SK-N-SH treated with all-trans-retinoic acid at 6 μM for 48 hours (cell line): Measurements from ENCODE around the gene GCM1.
"Not testable (repeated sequence)": the region's sequence is repeated elsewhere in the genome, so short reads cannot be mapped to it uniquely, and the experiment has no call there.

Experiments
- ATAC-seq: fragments of 200-7000 bp; cut with Tn5 transposase; 3 replicates; pipeline ENCODE4 v1.9.1; 2020; ENCODE audit warnings: mild to moderate bottlenecking, moderate library complexity
- ARNTL ChIP-seq: fragments of 450-650 bp; formaldehyde crosslinking; IDR thresholded peaks from 2 replicates; pipeline ENCODE4 v1.5.0; 2020; ENCODE audit warnings: low read depth, mild to moderate bottlenecking, moderate library complexity, borderline replicate concordance
- BACH2 ChIP-seq: fragments of 250-450 bp; sonication (Bioruptor Pico); IDR thresholded peaks from 2 replicates; pipeline ENCODE4 v1.9.0; 2021; ENCODE audit warnings: mild to moderate bottlenecking, borderline replicate concordance
- CSDC2 ChIP-seq: fragments of 250-450 bp; sonication (Bioruptor Pico); IDR thresholded peaks from 2 replicates; pipeline ENCODE4 v1.5.0; 2020; ENCODE audit warnings: mild to moderate bottlenecking, moderate library complexity
- ESRRG ChIP-seq: fragments of 250-450 bp; sonication (Bioruptor Pico); IDR thresholded peaks from 2 replicates; pipeline ENCODE4 v1.6.1; 2021; ENCODE audit warnings: mild to moderate bottlenecking
- GLIS3 ChIP-seq: fragments of 250-450 bp; sonication (Bioruptor Pico); IDR thresholded peaks from 2 replicates; pipeline ENCODE4 v1.5.0; 2020; ENCODE audit warnings: mild to moderate bottlenecking, moderate library complexity
- ISL1 ChIP-seq: fragments of 250-450 bp; sonication (Bioruptor Pico); IDR thresholded peaks from 2 replicates; pipeline ENCODE4 v2.1.2; 2022; ENCODE audit warnings: mild to moderate bottlenecking, moderate library complexity
- OSR1 ChIP-seq: fragments of 250-450 bp; sonication (Bioruptor Pico); IDR thresholded peaks from 2 replicates; pipeline ENCODE4 v1.8.0; 2022; ENCODE audit warnings: moderate library complexity, mild to moderate bottlenecking, inconsistent platforms
- PPARA ChIP-seq: fragments of 250-450 bp; sonication (Bioruptor Pico); IDR thresholded peaks from 2 replicates; pipeline ENCODE4 v1.5.0; 2020; ENCODE audit warnings: mild to moderate bottlenecking, borderline replicate concordance
- RARB ChIP-seq: fragments of 250-450 bp; sonication (Bioruptor Pico); IDR thresholded peaks from 2 replicates; pipeline ENCODE4 v1.8.0; 2021; ENCODE audit warnings: mild to moderate bottlenecking, moderate library complexity
- SNAI2 ChIP-seq: fragments of 250-450 bp; sonication (Bioruptor Pico); IDR thresholded peaks from 2 replicates; pipeline ENCODE4 v1.5.0; 2020; ENCODE audit warnings: mild to moderate bottlenecking, moderate library complexity
- TCF4 ChIP-seq: fragments of 250-450 bp; sonication (Bioruptor Pico); IDR thresholded peaks from 2 replicates; pipeline ENCODE4 v1.8.0; 2021; ENCODE audit warnings: mild to moderate bottlenecking, moderate library complexity, borderline replicate concordance
- TOX ChIP-seq: fragments of 250-450 bp; sonication (Bioruptor Pico); IDR thresholded peaks from 2 replicates; pipeline ENCODE4 v1.8.0; 2021; ENCODE audit warnings: mild to moderate bottlenecking, moderate library complexity, borderline replicate concordance
- ZC3H10 ChIP-seq: fragments of 250-450 bp; sonication (Bioruptor Pico); IDR thresholded peaks from 2 replicates; pipeline ENCODE4 v1.5.1; 2021; ENCODE audit warnings: mild to moderate bottlenecking, moderate library complexity
- ZFP3 ChIP-seq: fragments of 250-450 bp; sonication (Bioruptor Pico); IDR thresholded peaks from 2 replicates; pipeline ENCODE4 v1.5.0; 2020; ENCODE audit warnings: mild to moderate bottlenecking, moderate library complexity
- ZFP30 ChIP-seq: fragments of 450-650 bp; formaldehyde crosslinking; IDR thresholded peaks from 2 replicates; pipeline ENCODE4 v1.5.0; 2022; ENCODE audit warnings: mild to moderate bottlenecking, moderate library complexity
- ZNF565 ChIP-seq: fragments of 450-650 bp; formaldehyde crosslinking; conservative IDR thresholded peaks from 2 replicates; pipeline ENCODE4 v1.5.0; 2020; ENCODE audit warnings: low read depth, mild to moderate bottlenecking, moderate library complexity
- ZNF70 ChIP-seq: fragments of 450-650 bp; formaldehyde crosslinking; IDR thresholded peaks from 2 replicates; pipeline ENCODE4 v1.5.0; 2020; ENCODE audit warnings: mild to moderate bottlenecking, moderate library complexity
- TF ChIP-seq, protein P1 (sequence below): fragments of 250-450 bp; sonication (Bioruptor Pico); IDR thresholded peaks from 2 replicates; pipeline ENCODE4 v1.5.0; 2020; ENCODE audit warnings: mild to moderate bottlenecking, moderate library complexity
- TF ChIP-seq, protein P2 (sequence below): fragments of 250-450 bp; sonication (Bioruptor Pico); IDR thresholded peaks from 2 replicates; pipeline ENCODE4 v1.5.1; 2020; ENCODE audit warnings: low read depth, mild to moderate bottlenecking, moderate library complexity
- TF ChIP-seq, protein P3 (sequence below): fragments of 250-450 bp; sonication (Bioruptor Pico); IDR thresholded peaks from 2 replicates; pipeline ENCODE4 v1.8.0; 2020; ENCODE audit warnings: mild to moderate bottlenecking, moderate library complexity, borderline replicate concordance
- TF ChIP-seq, protein P4 (sequence below): fragments of 250-450 bp; sonication (Bioruptor Pico); IDR thresholded peaks from 2 replicates; pipeline ENCODE4 v1.8.0; 2021; ENCODE audit warnings: low read depth, mild to moderate bottlenecking, moderate library complexity, borderline replicate concordance

The GCM1 gene

DNA sequence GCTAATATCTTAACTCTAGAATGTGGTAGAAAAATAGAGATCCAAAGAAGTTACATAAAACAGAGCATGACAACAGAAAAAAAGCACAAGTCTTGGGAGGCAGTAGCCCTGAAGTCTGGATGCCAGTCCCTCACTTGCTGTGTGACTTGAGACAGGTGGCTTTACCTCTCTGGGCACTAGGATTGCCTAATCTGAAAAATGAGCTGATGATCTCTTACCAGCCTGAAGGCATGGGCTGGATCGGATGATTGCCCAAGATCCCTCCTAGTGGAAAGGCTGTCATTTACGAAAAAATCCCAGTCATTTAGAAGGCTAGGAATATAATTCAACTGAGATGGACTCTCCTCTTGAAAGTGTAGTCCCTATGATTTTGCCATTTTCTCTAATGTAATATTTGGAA, 10.9 kb upstream of the GCM1 start:
- TF ChIP-seq ARNTL (CRISPR knock-in tag) (no peak), PPARA (no peak), GLIS3 (CRISPR knock-in tag) (no peak), ZNF70 (no peak), OSR1 (CRISPR knock-in tag) (no peak), ESRRG (CRISPR knock-in tag) (no peak), CSDC2 (CRISPR knock-in tag) (no peak), RARB (CRISPR knock-in tag) (no peak), TCF4 (CRISPR knock-in tag) (no peak), ISL1 (no peak), SNAI2 (no peak), ZFP3 (CRISPR knock-in tag) (no peak), TOX (no peak), BACH2 (CRISPR knock-in tag) (no peak), ZNF565 (CRISPR knock-in tag) (no peak)
- TF ChIP-seq, protein P1, sequence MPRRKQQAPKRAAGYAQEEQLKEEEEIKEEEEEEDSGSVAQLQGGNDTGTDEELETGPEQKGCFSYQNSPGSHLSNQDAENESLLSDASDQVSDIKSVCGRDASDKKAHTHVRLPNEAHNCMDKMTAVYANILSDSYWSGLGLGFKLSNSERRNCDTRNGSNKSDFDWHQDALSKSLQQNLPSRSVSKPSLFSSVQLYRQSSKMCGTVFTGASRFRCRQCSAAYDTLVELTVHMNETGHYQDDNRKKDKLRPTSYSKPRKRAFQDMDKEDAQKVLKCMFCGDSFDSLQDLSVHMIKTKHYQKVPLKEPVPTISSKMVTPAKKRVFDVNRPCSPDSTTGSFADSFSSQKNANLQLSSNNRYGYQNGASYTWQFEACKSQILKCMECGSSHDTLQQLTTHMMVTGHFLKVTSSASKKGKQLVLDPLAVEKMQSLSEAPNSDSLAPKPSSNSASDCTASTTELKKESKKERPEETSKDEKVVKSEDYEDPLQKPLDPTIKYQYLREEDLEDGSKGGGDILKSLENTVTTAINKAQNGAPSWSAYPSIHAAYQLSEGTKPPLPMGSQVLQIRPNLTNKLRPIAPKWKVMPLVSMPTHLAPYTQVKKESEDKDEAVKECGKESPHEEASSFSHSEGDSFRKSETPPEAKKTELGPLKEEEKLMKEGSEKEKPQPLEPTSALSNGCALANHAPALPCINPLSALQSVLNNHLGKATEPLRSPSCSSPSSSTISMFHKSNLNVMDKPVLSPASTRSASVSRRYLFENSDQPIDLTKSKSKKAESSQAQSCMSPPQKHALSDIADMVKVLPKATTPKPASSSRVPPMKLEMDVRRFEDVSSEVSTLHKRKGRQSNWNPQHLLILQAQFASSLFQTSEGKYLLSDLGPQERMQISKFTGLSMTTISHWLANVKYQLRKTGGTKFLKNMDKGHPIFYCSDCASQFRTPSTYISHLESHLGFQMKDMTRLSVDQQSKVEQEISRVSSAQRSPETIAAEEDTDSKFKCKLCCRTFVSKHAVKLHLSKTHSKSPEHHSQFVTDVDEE (CRISPR knock-in tag), result no peak
- TF ChIP-seq, protein P2, sequence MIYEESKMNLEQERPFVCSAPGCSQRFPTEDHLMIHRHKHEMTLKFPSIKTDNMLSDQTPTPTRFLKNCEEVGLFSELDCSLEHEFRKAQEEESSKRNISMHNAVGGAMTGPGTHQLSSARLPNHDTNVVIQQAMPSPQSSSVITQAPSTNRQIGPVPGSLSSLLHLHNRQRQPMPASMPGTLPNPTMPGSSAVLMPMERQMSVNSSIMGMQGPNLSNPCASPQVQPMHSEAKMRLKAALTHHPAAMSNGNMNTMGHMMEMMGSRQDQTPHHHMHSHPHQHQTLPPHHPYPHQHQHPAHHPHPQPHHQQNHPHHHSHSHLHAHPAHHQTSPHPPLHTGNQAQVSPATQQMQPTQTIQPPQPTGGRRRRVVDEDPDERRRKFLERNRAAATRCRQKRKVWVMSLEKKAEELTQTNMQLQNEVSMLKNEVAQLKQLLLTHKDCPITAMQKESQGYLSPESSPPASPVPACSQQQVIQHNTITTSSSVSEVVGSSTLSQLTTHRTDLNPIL (CRISPR knock-in tag), result no peak
- TF ChIP-seq, protein P3, sequence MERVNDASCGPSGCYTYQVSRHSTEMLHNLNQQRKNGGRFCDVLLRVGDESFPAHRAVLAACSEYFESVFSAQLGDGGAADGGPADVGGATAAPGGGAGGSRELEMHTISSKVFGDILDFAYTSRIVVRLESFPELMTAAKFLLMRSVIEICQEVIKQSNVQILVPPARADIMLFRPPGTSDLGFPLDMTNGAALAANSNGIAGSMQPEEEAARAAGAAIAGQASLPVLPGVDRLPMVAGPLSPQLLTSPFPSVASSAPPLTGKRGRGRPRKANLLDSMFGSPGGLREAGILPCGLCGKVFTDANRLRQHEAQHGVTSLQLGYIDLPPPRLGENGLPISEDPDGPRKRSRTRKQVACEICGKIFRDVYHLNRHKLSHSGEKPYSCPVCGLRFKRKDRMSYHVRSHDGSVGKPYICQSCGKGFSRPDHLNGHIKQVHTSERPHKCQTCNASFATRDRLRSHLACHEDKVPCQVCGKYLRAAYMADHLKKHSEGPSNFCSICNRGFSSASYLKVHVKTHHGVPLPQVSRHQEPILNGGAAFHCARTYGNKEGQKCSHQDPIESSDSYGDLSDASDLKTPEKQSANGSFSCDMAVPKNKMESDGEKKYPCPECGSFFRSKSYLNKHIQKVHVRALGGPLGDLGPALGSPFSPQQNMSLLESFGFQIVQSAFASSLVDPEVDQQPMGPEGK, result no peak
- ATAC-seq, result no peak

DNA sequence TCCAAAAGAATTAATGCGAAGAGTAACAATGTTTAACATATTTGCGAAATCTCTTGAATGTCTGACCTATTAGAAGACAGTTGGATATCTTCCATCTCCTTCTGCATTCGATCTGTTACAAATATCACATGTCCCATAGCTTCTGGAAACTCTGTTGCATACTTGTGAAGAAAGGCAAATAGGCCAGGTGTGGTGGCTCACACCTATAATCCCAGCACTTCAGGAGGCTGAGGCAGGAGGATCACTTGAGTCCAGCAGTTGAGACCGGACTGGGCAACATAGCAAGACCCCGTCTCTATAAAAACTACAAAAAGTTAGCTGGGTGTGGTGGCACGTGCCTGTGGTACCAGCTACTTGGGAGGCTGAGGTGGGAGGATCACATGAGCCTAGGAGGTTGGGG, 9.4 kb upstream of the GCM1 start:
- ATAC-seq, result not testable (repeated sequence)

DNA sequence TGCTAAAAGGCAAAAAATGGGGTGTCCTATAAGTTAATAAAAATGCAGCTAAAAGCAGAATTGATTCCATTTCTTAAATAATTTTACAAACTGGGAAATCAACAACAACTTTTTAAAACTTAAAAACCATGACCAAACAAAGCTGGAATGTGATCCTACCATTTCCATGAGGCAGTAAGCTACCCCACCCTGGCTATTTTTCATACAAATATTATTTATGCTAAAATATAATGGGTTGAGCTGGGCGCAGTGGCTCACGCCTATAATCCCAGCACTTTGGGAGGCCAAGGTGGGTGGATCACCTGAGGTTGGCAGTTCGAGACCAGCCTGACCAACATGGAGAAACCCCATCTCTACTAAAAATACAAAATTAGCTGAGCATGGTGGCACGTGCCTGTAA, 6.6 kb upstream of the GCM1 start:
- ATAC-seq, result not testable (repeated sequence)

DNA sequence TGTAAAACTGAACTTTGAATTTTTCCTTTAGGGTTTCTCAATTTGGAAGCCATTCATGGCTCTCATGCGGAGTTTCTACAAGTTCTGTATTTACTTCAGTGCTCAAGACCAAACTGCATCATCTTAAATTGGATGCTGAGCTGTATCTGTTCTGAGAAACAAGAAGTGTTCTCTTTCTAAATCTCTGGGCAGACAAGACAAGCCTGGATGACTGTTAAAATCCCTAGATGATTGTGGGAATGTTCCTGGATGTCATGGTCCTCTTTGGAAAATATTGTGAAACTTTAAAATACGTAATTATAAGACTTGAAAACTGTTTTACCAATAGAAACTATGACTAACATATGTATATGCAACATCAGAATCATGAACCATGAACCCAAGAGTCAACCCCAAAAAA, 6.2 kb upstream of the GCM1 start:
- TF ChIP-seq CSDC2 (CRISPR knock-in tag), result no peak
- TF ChIP-seq BACH2 (CRISPR knock-in tag), result no peak
- no peak for TF ChIP-seq PPARA
- TF ChIP-seq ZFP3 (CRISPR knock-in tag), result no peak
- TF ChIP-seq ISL1, result no peak
- no peak for TF ChIP-seq ZC3H10 (CRISPR knock-in tag)
- TF ChIP-seq, protein P2 (CRISPR knock-in tag), result no peak
- no peak for TF ChIP-seq RARB (CRISPR knock-in tag)
- no peak for TF ChIP-seq ZFP30 (CRISPR knock-in tag)
- TF ChIP-seq, protein P4, sequence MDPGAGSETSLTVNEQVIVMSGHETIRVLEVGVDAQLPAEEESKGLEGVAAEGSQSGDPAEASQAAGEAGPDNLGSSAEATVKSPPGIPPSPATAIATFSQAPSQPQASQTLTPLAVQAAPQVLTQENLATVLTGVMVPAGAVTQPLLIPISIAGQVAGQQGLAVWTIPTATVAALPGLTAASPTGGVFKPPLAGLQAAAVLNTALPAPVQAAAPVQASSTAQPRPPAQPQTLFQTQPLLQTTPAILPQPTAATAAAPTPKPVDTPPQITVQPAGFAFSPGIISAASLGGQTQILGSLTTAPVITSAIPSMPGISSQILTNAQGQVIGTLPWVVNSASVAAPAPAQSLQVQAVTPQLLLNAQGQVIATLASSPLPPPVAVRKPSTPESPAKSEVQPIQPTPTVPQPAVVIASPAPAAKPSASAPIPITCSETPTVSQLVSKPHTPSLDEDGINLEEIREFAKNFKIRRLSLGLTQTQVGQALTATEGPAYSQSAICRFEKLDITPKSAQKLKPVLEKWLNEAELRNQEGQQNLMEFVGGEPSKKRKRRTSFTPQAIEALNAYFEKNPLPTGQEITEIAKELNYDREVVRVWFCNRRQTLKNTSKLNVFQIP (CRISPR knock-in tag), result no peak
- TF ChIP-seq, protein P3, result no peak
- ATAC-seq, result no peak
